GM12891 (cell line): ENCODE measurements around the gene TSKU.
A peak's percentile ranks its signal among the peaks of the same experiment; 100 is the strongest.

Source experiments
- DNase-seq: peaks from one replicate; pipeline ENCODE4 v3.0.0; 2011; ENCODE audit warnings: low spot score; ENCODE audit not compliant: insufficient read length
- FAIRE-seq: peaks from 2 replicates; lab custom pipeline; 2011; peaks lifted over from hg19 to GRCh38; lab: Jason Lieb, UNC
- PAX5 ChIP-seq: IDR thresholded peaks from 2 replicates; pipeline ENCODE4 v1.6.1; 2011; ENCODE audit warnings: low read length, moderate library complexity, mild to moderate bottlenecking; ENCODE audit not compliant: insufficient read depth, severe bottlenecking
- POLR2A ChIP-seq: IDR thresholded peaks from 2 replicates; pipeline ENCODE4 v1.6.1; 2011; ENCODE audit warnings: low read depth, low read length, control low read depth
- POLR2AphosphoS5 ChIP-seq: IDR thresholded peaks from 2 replicates; pipeline ENCODE4 v1.6.1; 2011; ENCODE audit warnings: low read depth, low read length, control low read depth
- POU2F2 ChIP-seq: IDR thresholded peaks from 2 replicates; pipeline ENCODE4 v1.6.1; 2011; ENCODE audit warnings: low read depth, mild to moderate bottlenecking, control low read depth, low read length, moderate library complexity
- SPI1 ChIP-seq: IDR thresholded peaks from 2 replicates; pipeline ENCODE4 v1.6.1; 2011; ENCODE audit warnings: low read depth, low read length, control low read depth
- TAF1 ChIP-seq: IDR thresholded peaks from 2 replicates; pipeline ENCODE4 v1.6.1; 2011; ENCODE audit warnings: low read depth, low read length, control low read depth

The TSKU gene

DNA sequence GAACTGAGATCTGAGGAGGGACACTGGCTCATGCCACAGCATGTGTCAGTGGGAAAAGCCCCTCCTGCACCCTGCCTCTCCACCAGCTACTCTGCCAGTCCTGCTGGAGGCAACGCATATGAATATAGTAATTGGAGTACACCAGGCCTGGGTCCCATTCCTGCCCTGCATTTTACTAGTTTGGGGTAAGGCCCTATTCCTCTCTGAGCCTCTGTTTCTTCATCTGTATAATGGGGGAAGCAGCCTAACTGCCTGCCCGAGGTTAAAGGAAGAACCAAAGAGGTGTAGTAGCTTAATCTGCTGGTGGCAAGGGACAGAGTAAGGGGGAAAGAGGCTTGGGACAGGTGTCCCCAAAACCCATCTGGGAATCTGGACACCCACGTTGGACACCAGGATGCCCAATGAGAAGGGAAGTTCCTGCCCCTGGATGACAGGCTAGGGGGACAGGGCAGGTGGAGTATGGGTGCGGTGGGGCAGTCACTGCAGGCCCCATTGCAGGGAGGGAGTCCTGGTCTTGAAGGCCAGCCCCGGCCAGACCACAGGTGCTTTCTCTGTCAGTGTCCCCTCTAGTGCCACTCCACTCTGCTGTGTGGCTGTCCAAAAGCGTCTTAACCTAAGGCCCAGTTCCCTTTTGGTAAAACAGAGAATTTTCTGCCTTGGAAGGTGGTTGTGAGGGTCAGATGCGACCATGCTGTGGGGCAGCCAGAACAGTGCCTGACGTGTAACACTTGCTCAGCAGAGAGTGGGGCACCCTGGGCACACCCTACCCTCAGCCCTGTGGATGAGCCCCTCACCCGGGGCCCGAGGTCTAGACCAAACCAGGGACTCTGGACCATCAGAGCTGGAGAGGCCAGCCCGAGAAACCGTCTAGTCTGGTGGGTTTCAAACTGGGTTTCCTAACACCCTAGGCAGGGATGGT, 11.5 kb downstream of the TSKU start:
- FAIRE-seq = no peak

DNA sequence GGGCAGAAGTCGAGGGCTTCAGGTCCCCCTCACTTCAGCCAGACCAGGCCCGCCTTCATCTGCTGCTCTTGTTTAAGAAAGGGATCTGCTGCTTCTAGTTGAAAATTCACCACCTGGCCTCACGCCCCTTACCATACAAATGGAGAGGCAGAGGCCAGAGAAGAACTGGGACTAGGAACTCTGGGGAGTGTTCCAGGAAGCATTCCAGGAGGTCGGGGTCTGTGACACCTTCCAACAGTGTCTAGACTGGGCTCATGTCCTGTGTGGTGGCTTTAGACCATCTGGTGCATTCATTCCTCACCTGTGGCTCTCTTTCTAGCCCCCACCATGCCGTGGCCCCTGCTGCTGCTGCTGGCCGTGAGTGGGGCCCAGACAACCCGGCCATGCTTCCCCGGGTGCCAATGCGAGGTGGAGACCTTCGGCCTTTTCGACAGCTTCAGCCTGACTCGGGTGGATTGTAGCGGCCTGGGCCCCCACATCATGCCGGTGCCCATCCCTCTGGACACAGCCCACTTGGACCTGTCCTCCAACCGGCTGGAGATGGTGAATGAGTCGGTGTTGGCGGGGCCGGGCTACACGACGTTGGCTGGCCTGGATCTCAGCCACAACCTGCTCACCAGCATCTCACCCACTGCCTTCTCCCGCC, 12.3 kb downstream of the TSKU start:
- FAIRE-seq (no peak), DNase-seq (no peak)
- no peak for TF ChIP-seq SPI1
- no peak for TF ChIP-seq TAF1
- TF ChIP-seq POU2F2 = no peak
- no peak for TF ChIP-seq POLR2AphosphoS5
- TF ChIP-seq PAX5 = no peak
- no peak for TF ChIP-seq POLR2A

More for the DNA sequence above, 11.5 kb downstream of the TSKU start:
- TF ChIP-seq POU2F2 (no peak), SPI1 (no peak), POLR2AphosphoS5 (no peak), POLR2A (no peak), PAX5 (no peak), TAF1 (no peak)
- no peak for DNase-seq

DNA sequence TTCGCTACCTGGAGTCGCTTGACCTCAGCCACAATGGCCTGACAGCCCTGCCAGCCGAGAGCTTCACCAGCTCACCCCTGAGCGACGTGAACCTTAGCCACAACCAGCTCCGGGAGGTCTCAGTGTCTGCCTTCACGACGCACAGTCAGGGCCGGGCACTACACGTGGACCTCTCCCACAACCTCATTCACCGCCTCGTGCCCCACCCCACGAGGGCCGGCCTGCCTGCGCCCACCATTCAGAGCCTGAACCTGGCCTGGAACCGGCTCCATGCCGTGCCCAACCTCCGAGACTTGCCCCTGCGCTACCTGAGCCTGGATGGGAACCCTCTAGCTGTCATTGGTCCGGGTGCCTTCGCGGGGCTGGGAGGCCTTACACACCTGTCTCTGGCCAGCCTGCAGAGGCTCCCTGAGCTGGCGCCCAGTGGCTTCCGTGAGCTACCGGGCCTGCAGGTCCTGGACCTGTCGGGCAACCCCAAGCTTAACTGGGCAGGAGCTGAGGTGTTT, 12.8 kb downstream of the TSKU start:
- FAIRE-seq = no peak
- TF ChIP-seq POLR2A (no peak), SPI1 (no peak), TAF1 (no peak)
- no peak for DNase-seq

DNA sequence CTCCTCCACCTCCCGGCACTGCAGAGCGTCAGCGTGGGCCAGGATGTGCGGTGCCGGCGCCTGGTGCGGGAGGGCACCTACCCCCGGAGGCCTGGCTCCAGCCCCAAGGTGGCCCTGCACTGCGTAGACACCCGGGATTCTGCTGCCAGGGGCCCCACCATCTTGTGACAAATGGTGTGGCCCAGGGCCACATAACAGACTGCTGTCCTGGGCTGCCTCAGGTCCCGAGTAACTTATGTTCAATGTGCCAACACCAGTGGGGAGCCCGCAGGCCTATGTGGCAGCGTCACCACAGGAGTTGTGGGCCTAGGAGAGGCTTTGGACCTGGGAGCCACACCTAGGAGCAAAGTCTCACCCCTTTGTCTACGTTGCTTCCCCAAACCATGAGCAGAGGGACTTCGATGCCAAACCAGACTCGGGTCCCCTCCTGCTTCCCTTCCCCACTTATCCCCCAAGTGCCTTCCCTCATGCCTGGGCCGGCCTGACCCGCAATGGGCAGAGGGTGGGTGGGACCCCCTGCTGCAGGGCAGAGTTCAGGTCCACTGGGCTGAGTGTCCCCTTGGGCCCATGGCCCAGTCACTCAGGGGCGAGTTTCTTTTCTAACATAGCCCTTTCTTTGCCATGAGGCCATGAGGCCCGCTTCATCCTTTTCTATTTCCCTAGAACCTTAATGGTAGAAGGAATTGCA, 13.5 kb downstream of the TSKU start:
- no peak for TF ChIP-seq TAF1
- TF ChIP-seq POLR2A = no peak
- no peak for FAIRE-seq
- no peak for DNase-seq

DNA sequence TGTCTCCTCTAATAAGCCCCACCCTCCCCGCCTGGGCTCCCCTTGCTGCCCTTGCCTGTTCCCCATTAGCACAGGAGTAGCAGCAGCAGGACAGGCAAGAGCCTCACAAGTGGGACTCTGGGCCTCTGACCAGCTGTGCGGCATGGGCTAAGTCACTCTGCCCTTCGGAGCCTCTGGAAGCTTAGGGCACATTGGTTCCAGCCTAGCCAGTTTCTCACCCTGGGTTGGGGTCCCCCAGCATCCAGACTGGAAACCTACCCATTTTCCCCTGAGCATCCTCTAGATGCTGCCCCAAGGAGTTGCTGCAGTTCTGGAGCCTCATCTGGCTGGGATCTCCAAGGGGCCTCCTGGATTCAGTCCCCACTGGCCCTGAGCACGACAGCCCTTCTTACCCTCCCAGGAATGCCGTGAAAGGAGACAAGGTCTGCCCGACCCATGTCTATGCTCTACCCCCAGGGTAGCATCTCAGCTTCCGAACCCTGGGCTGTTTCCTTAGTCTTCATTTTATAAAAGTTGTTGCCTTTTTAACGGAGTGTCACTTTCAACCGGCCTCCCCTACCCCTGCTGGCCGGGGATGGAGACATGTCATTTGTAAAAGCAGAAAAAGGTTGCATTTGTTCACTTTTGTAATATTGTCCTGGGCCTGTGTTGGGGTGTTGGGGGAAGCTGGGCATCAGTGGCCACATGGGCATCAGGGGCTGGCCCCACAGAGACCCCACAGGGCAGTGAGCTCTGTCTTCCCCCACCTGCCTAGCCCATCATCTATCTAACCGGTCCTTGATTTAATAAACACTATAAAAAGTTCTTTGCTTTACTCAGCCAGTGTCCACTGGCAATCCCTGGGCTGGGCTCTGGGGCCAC, 14.4 kb downstream of the TSKU start:
- DNase-seq = no peak
- FAIRE-seq = no peak
- TF ChIP-seq POLR2A (no peak), TAF1 (no peak), POLR2AphosphoS5 (no peak), PAX5 (no peak), SPI1 (no peak), POU2F2 (no peak)

DNA sequence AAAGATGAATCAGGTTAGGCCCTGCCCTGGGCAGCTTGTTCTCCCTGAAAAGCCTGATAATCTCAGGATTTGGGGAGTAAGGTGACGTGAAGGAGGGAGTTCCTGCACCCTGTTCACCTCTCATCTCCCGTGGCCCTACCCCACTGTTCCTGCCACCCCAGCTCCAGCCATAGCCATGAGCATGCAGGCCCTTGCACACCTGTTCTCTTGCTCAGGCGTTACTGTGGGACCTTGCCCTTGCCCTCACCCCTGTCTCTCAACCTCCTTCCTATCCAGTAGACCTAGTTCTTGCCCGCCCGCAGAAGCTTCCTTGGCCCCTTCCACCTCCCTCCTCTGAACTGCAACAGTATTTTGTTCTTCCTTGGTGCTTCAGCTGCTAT, 15.0 kb downstream of the TSKU start:
- TF ChIP-seq SPI1 = no peak
- no peak for TF ChIP-seq POU2F2
- TF ChIP-seq POLR2A = no peak
- TF ChIP-seq PAX5 = no peak
- no peak for TF ChIP-seq TAF1
- no peak for TF ChIP-seq POLR2AphosphoS5
- FAIRE-seq = no peak
- no peak for DNase-seq

DNA sequence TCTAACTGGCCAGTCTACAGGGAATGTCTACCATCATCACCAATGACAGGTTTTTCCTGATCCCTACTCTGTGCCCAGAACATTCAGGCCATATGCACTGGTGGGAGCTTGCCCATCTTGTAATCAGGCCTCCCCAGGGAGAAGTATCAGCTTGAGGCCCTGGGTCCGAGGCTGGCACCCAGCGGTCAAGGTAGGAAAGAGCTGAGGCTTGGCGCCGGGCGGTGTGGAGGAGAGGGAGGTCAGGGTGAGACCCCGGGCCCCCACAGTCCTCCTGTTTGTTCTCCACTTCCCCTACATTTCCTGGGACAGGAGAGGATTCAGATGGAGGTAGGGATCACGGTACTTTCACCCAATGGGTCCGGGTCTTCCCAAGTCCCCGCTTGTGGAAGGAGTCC, 15.5 kb downstream of the TSKU start:
- TF ChIP-seq SPI1 (no peak), TAF1 (no peak), POLR2A (no peak), POLR2AphosphoS5 (no peak), POU2F2 (no peak), PAX5 (no peak)
- no peak for FAIRE-seq
- DNase-seq = no peak

DNA sequence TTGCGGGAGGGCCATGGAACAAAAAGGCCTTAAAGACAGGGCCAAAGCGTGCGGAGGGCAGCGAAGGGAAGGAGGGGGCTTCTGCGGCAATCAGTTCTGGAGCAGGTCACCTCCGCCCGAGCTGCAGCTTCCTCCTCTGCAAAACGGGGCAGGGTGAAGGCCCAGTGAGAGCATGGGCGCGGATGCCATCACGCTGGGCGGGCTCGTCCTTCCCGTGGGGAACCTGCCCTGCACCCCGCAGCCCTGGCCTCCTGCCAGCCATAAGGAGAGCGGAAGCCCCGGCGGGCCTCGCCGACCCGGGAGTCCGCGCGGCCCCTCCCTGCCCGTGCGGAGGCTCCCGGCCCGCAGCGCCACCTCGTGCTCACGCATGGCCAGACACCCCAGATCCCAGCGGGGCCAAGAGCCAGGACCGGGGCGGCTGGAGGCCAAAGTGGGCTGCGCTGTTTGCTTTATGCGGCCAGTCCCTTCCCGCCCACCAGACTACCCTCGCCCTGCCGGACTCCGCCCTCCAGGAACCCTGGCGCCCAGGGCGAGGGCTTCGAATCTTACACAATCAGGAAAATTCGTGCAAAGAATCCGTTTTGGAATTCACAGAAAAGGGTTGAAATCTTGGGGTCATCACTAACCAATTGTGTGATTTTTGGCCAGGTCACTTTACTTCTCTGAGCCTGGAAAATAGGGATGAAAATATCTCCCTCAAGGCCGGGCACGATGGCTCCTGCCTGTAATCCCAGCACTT, 16.1 kb downstream of the TSKU start:
- FAIRE-seq (peak; percentile 83), DNase-seq (peak; percentile 94)
- TF ChIP-seq POLR2A = no peak
- no peak for TF ChIP-seq PAX5
- TF ChIP-seq POU2F2 = no peak
- TF ChIP-seq POLR2AphosphoS5 = no peak
- no peak for TF ChIP-seq TAF1
- TF ChIP-seq SPI1 = no peak
